HEK293 (cell line): Measurements from ENCODE around the gene CLASRP.
A peak's percentile ranks its signal among the peaks of the same experiment; 100 is the strongest.

Experiments used
- CTCF ChIA-PET: fragments of 350-600 bp; formaldehyde crosslinking; extraction: SDS; loops from one replicate; lab custom pipeline; 2021; ENCODE audit warnings: antibody characterized with exemption; lab: Yijun Ruan, JAX
- POLR2A ChIA-PET: fragments of 300-600 bp; formaldehyde crosslinking; extraction: SDS; loops from one replicate; lab custom pipeline; 2020; ENCODE audit warnings: antibody characterized with exemption, inconsistent platforms; lab: Yijun Ruan, JAX
- H3K27ac ChIP-seq: fragments of 200-500 bp; sonication (Bioruptor generic); 2 replicates; pipeline ENCODE4 v1.5.1; 2014; ENCODE audit warnings: low read depth, low read length, control low read depth, inconsistent platforms; ENCODE audit errors: extremely low read depth
- H3K36me3 ChIP-seq, 2 experiments: fragments of 200-500 bp in 1 of 2; sonication (Bioruptor generic) in 1 of 2; 1 replicate in 1 of 2; 2 replicates in 1 of 2; pipeline ENCODE4 v1.5.1; 2014 to 2017; ENCODE audit warnings: inconsistent platforms in 2 of 2, low read length in 2 of 2; ENCODE audit not compliant: control insufficient read depth in 2 of 2, insufficient read depth in 1 of 2
- H3K4me1 ChIP-seq: fragments of 200-500 bp; sonication (Bioruptor generic); 2 replicates; pipeline ENCODE4 v1.5.1; 2014; ENCODE audit warnings: mild to moderate bottlenecking, low read length, inconsistent platforms; ENCODE audit not compliant: control insufficient read depth, insufficient read depth
- H3K4me3 ChIP-seq: 2 replicates; pipeline ENCODE4 v1.5.1; 2011; ENCODE audit warnings: low read depth, mild to moderate bottlenecking, control low read depth, low read length, moderate library complexity
- H3K9me3 ChIP-seq: fragments of 200-500 bp; sonication (Bioruptor generic); 2 replicates; pipeline ENCODE4 v1.5.1; 2014; ENCODE audit warnings: low read depth, low read length, inconsistent platforms; ENCODE audit not compliant: control insufficient read depth, insufficient read depth
- ATF2 ChIP-seq: fragments of 450-650 bp; formaldehyde crosslinking; IDR thresholded peaks from 2 replicates; pipeline ENCODE4 v1.5.1; 2016; ENCODE audit warnings: missing biosample characterization, missing genetic modification characterization, low read depth
- FEZF1 ChIP-seq: fragments of 450-650 bp; formaldehyde crosslinking; IDR thresholded peaks from 2 replicates; pipeline ENCODE4 v1.5.1; 2016; ENCODE audit warnings: missing biosample characterization, missing genetic modification characterization
- INSM2 ChIP-seq: fragments of 450-650 bp; formaldehyde crosslinking; IDR thresholded peaks from 2 replicates; pipeline ENCODE4 v1.5.1; 2016; ENCODE audit warnings: missing biosample characterization, missing genetic modification characterization
- KLF10 ChIP-seq: fragments of 450-650 bp; IDR thresholded peaks from 2 replicates; pipeline ENCODE4 v1.5.1; 2018; ENCODE audit warnings: missing biosample characterization, mild to moderate bottlenecking, missing genetic modification characterization
- ZBTB11 ChIP-seq: fragments of 450-650 bp; formaldehyde crosslinking; conservative IDR thresholded peaks from 2 replicates; pipeline ENCODE4 v1.5.1; 2016; ENCODE audit warnings: low read depth, missing biosample characterization, missing genetic modification characterization
- ZFHX2 ChIP-seq: fragments of 450-650 bp; formaldehyde crosslinking; conservative IDR thresholded peaks from 2 replicates; pipeline ENCODE4 v1.5.1; 2016; ENCODE audit warnings: missing biosample characterization, missing genetic modification characterization
- ZIC2 ChIP-seq: fragments of 450-650 bp; formaldehyde crosslinking; IDR thresholded peaks from 2 replicates; pipeline ENCODE4 v1.5.1; 2016; ENCODE audit warnings: missing biosample characterization, missing genetic modification characterization
- ZNF112 ChIP-seq: fragments of 450-650 bp; formaldehyde crosslinking; IDR thresholded peaks from 2 replicates; pipeline ENCODE4 v1.5.0; 2017; ENCODE audit warnings: missing biosample characterization, missing genetic modification characterization
- ZNF114 ChIP-seq: fragments of 450-650 bp; formaldehyde crosslinking; IDR thresholded peaks from 2 replicates; pipeline ENCODE4 v1.5.0; 2017; ENCODE audit warnings: missing biosample characterization, missing genetic modification characterization
- ZNF133 ChIP-seq: fragments of 450-650 bp; formaldehyde crosslinking; IDR thresholded peaks from 2 replicates; pipeline ENCODE4 v1.5.1; 2016; ENCODE audit warnings: missing biosample characterization, missing genetic modification characterization
- ZNF23 ChIP-seq: fragments of 450-650 bp; formaldehyde crosslinking; IDR thresholded peaks from 2 replicates; pipeline ENCODE4 v1.5.1; 2016; ENCODE audit warnings: missing biosample characterization, missing genetic modification characterization, borderline replicate concordance
- ZNF239 ChIP-seq: fragments of 450-650 bp; formaldehyde crosslinking; IDR thresholded peaks from 2 replicates; pipeline ENCODE4 v1.5.1; 2016; ENCODE audit warnings: missing biosample characterization, missing genetic modification characterization
- ZNF248 ChIP-seq: fragments of 450-650 bp; formaldehyde crosslinking; IDR thresholded peaks from 2 replicates; pipeline ENCODE4 v1.5.1; 2017; ENCODE audit warnings: missing biosample characterization, missing genetic modification characterization
- ZNF311 ChIP-seq: fragments of 450-650 bp; formaldehyde crosslinking; IDR thresholded peaks from 2 replicates; pipeline ENCODE4 v1.5.1; 2017; ENCODE audit warnings: missing biosample characterization, missing genetic modification characterization, borderline replicate concordance
- ZNF48 ChIP-seq: fragments of 450-650 bp; formaldehyde crosslinking; IDR thresholded peaks from 2 replicates; pipeline ENCODE4 v1.5.1; 2016; ENCODE audit warnings: missing biosample characterization, missing genetic modification characterization
- ZNF501 ChIP-seq: fragments of 450-650 bp; formaldehyde crosslinking; IDR thresholded peaks from 2 replicates; pipeline ENCODE4 v1.5.1; 2016; ENCODE audit warnings: missing biosample characterization, missing genetic modification characterization
- ZNF513 ChIP-seq: fragments of 450-650 bp; IDR thresholded peaks from 2 replicates; pipeline ENCODE4 v1.5.1; 2018; ENCODE audit warnings: missing biosample characterization, missing genetic modification characterization
- ZNF530 ChIP-seq: fragments of 450-650 bp; formaldehyde crosslinking; IDR thresholded peaks from 2 replicates; pipeline ENCODE4 v1.5.1; 2016; ENCODE audit warnings: low read depth, missing biosample characterization, missing genetic modification characterization
- ZNF580 ChIP-seq: fragments of 450-650 bp; formaldehyde crosslinking; IDR thresholded peaks from 2 replicates; pipeline ENCODE4 v1.5.1; 2016; ENCODE audit warnings: missing biosample characterization, missing genetic modification characterization
- ZNF639 ChIP-seq: fragments of 450-650 bp; formaldehyde crosslinking; IDR thresholded peaks from 2 replicates; pipeline ENCODE4 v1.5.1; 2016; ENCODE audit warnings: missing biosample characterization, missing genetic modification characterization
- ZNF664 ChIP-seq: fragments of 450-650 bp; formaldehyde crosslinking; IDR thresholded peaks from 2 replicates; pipeline ENCODE4 v1.5.1; 2016; ENCODE audit warnings: missing biosample characterization, missing genetic modification characterization
- ZNF768 ChIP-seq: fragments of 450-650 bp; formaldehyde crosslinking; IDR thresholded peaks from 2 replicates; pipeline ENCODE4 v1.5.1; 2018; ENCODE audit warnings: missing biosample characterization, mild to moderate bottlenecking, missing genetic modification characterization
- ZNF792 ChIP-seq: fragments of 450-650 bp; formaldehyde crosslinking; IDR thresholded peaks from 2 replicates; pipeline ENCODE4 v1.5.1; 2016; ENCODE audit warnings: missing biosample characterization, missing genetic modification characterization

CLASRP gene

GRCh38 chr19:45102481-45102880, 63.6 kb downstream of the CLASRP start:
- POLR2A ChIA-PET = interaction anchor here (3.2 kb wide), 1 partner anchor 10 kb away, joined by 20 read pairs; the partner anchor contains the start of gene PPP1R37
- TF ChIP-seq ZNF114 (tag by site-specific recombination) = no peak
- peak; percentile 40; the same call in 1 of the 2 replicates for TF ChIP-seq ZNF768 (tag by site-specific recombination)
- Histone ChIP-seq H3K36me3 (peaks cover 0 to 22% of the 10 kb centered on the region in 2 experiments; a peak in 1 of 3 replicates), H3K9me3 (no peaks in the 10 kb centered on the region), H3K4me3 (no peak overlapping the region), H3K4me1 (peaks cover 27% of the 10 kb centered on the region), H3K27ac (no peak overlapping the region)
- CTCF ChIA-PET = interaction anchor here (0.5 kb wide), 1 partner anchor 19 kb away, joined by 3 read pairs; no protein-coding TSS in a partner anchor

GRCh38 chr19:45103156-45103507, 64.3 kb downstream of the CLASRP start:
- ChIA-PET POLR2A (interaction anchor here (0.8 to 3.2 kb wide), 4 partner anchors 10 to 20 kb away, joined by 3 to 20 read pairs (median 4); partner anchors contain the start of gene PPP1R37), CTCF (interaction anchor here (0.6 to 1.1 kb wide), 5 partner anchors 10 to 50 kb away, joined by 3 to 6 read pairs (median 3); no protein-coding TSS in a partner anchor)
- H3K4me3 ChIP-seq = no peak overlapping the region
- H3K4me1 ChIP-seq = peaks cover 22% of the 10 kb centered on the region
- no peaks in the 10 kb centered on the region for H3K9me3 ChIP-seq
- H3K27ac ChIP-seq = no peak overlapping the region
- H3K36me3 ChIP-seq = peaks cover 0 to 19% of the 10 kb centered on the region in 2 experiments; a peak in 1 of 3 replicates
- TF ChIP-seq INSM2 (tag by site-specific recombination) (no peak), ZNF239 (tag by site-specific recombination) (no peak), ZNF792 (0 out of 2 replicates have a peak, but pooled peaks have one; percentile 28), FEZF1 (tag by site-specific recombination) (no peak), ZNF664 (tag by site-specific recombination) (peak; percentile 62), ATF2 (no peak), ZNF23 (no peak), ZNF513 (tag by site-specific recombination) (no peak), ZNF639 (tag by site-specific recombination) (no peak), KLF10 (no peak), ZIC2 (tag by site-specific recombination) (peak; percentile 81; the same call in 1 of the 2 replicates), ZNF48 (tag by site-specific recombination) (no peak), ZNF112 (no peak), ZBTB11 (tag by site-specific recombination) (peak; percentile 24; the same call in 1 of the 2 replicates), ZNF133 (tag by site-specific recombination) (no peak), ZNF248 (tag by site-specific recombination) (no peak), ZNF311 (tag by site-specific recombination) (no peak), ZNF580 (no peak), ZNF530 (no peak), ZNF501 (tag by site-specific recombination) (no peak), ZFHX2 (peak; percentile 34)
